Fibroblast of skin of right quadriceps (primary cell): Measurements from ENCODE around the gene NFRKB.
A peak's percentile ranks its signal among the peaks of the same experiment; 100 is the strongest.
"Not testable (repeated sequence)": the region's sequence is repeated elsewhere in the genome, so short reads cannot be mapped to it uniquely, and the experiment has no call there.

Experiments
- DNase-seq: peaks from one replicate; pipeline ENCODE4 v3.0.0-alpha.2; 2013

The NFRKB gene

DNA sequence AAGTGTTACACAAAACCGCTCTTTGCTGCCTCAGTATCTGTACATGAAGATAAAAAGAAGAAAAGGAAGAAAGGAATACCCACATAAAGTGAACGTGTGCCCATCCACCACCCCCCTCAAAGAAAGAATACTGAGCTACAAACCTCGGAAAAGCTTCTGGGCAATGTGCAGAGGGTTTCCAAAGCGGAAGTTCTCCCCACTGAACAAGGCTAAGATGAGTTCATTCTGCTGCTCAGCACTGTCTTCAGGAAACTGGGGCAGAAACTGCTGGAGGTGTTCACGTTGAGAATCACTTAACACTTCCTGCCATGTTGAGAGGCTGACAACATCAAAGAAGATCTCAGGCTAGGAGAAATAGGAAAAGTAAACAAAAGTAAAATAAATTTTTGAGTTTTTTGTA lies 6.9 kb downstream of the NFRKB start:
- no peak for DNase-seq

DNA sequence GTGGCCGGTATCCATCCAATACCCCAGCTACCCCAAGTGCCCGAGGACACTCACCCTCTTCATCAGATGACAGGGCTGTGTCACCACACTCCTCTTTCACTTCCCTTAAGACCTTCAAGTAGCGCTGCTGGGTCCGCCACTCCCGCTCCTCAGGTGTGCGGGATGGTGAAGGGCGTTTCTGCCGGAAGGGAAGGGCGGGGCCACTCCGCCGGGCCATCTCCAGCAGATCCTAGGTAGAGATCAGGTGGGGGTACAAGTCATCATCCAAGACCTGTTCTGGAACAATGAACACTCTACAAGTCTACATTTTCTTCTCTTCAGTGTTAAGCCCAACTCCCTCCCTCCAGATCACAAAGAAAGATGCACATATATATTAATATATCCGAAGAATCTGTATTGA lies 10.0 kb downstream of the NFRKB start:
- no peak for DNase-seq

DNA sequence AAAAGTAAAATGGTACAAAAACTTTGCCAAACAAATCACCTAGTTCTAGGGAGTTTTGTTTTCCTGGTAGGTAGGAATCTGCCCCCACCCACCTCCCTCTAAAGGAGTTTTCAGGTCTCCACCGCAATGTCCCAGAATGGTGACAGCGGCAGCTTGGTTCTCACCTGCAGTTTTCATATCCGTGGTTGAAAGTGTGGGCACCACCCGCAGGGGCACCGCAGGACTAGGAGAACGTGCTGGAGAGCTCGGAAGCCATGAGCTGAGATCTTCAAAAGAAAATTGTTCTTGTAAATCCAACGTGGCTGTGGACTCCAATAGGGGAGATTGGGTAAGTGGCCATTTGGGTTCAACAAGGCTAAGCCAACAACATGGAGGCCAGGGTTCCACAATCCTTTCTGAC lies 10.8 kb downstream of the NFRKB start:
- DNase-seq = no peak

DNA sequence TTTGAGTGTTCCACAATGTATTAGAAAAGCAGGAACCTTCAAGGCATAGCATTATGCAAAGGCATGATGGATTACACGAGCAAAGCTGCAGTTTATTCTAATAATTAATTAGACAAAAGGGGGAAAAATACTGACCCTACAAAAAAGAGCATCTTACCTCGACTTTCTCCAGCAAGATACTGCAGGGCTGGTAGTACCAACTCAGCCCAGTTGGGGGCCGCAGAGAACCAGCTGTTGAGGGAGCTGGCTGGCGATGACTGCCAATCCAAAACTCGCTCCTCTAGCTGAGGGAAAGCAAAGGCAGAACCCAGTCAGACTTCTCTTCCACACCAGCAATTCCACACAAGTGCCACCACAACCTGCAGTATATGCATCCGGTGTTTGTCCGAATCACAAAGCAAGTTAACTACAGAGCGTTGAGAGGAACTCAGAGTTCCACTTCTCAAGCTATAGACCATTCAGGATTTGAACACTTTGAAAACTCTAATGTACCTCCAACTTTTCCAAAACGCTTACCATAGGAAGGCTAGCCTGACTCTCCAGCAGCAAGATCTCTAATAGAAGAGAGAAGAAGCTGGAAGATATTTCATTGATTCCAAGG lies 13.7 kb downstream of the NFRKB start:
- peak; percentile 17 for DNase-seq

DNA sequence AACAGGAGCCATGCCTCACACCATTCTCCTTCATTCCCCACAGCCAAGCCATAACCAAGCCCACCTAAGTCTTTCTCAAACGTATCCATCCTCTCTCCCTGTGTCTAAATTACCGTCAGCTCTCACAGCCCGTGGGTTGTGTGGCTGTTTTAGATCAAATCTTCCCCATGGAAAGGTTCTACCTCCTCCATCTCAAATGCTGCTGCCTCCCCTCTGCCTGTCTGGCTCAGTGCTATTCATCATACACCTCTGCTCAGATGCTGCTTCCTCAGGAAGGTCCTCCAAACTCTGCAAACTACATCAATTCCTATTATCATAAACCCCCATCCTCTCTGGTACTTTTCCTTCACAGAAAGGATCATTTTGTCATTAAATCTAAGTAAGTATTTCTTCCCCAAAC lies 15.1 kb downstream of the NFRKB start:
- no peak for DNase-seq

DNA sequence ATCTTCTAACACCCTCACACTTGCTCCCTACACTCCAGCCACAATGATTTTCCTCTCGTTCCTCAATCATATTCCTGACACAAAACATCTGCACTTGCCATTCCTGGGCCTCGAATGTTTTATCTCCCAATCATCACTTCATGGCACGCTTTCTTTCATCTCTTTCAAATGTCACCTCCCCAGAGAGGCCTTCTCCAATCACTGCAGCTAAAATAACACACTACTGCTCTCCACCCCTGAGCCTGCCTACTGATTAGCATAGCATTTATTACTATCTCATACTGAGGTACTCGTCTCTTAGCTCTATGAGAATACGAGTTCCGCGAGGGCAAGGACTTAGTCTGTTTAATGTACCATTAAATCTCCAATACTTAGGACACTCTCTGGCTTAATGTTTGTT lies 23.5 kb downstream of the NFRKB start:
- no peak for DNase-seq

DNA sequence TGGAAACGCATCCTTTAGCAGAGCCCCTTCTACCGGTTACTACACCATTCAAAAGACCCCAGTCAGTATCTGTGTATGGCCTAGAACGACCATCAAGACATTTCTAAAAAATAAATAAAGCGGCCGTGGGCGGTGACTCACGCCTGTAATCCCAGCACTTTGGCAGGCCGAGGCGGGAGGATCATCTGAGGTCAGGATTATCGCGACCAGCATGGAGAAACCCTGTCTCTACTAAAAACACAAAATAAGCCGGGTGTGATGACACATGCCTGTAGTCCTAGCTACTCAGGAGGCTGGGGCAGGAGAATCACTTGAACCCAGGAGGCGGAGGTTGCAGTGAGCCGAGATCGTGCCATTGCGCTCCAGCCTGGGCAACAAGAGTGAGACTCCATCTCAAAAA lies 26.8 kb downstream of the NFRKB start:
- not testable (repeated sequence) for DNase-seq

DNA sequence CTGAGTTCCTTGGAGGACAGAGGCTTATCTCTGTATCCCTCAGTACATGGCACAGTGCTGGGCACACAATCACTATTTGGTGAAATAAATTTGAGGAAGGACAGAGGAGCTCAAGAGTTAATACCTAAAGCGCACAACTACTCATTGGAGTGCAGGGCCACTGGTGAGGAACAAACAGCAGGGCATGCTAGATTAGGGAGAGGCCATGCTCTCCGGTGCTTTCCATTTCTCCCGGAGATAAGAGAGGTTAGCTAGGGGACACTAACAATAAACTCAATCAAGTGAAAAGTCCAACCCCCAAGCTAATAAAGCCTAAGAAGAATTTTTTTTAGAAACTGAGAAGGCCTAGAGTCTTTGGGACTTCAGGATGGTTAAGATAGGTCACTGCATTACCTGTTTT lies 29.1 kb downstream of the NFRKB start:
- no peak for DNase-seq

DNA sequence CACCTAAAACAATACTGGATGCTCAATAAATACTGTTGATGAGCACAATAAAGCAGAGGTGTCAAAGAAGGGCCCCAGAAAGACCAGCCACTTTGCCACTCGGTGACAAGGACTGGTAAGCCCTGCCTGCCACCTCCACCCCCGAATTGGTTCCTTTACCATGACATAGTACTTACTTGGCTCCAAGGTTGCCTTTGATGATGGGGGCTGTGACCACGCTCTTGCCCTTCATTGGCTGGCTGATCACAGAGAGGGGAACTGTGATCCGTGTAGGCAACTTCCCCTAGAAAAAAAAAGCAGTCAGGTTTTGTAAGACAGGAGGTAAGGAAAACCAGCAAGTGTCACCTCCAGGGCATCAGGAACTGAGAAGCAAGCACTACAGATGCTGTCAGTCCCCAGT lies 29.7 kb downstream of the NFRKB start:
- DNase-seq = no peak

DNA sequence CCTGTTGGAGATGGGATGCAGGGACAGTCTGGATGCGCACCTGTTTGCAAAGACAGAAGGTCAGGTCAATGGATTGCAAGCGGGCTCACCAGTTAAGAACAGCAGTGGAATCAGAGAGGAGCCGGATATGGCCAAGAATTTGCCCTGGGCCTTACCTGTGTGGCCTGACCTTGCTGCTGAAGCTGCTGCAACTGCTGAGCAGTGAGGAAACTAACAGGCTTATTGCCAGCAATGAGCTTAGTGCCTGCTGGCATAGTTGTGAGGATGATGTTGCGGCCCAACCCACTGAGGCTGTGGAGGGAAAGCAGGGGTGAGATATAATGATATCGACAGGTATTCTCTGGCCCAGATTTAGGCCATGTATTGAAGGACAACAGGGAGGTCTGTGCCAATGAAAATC lies 30.6 kb downstream of the NFRKB start:
- no peak for DNase-seq

DNA sequence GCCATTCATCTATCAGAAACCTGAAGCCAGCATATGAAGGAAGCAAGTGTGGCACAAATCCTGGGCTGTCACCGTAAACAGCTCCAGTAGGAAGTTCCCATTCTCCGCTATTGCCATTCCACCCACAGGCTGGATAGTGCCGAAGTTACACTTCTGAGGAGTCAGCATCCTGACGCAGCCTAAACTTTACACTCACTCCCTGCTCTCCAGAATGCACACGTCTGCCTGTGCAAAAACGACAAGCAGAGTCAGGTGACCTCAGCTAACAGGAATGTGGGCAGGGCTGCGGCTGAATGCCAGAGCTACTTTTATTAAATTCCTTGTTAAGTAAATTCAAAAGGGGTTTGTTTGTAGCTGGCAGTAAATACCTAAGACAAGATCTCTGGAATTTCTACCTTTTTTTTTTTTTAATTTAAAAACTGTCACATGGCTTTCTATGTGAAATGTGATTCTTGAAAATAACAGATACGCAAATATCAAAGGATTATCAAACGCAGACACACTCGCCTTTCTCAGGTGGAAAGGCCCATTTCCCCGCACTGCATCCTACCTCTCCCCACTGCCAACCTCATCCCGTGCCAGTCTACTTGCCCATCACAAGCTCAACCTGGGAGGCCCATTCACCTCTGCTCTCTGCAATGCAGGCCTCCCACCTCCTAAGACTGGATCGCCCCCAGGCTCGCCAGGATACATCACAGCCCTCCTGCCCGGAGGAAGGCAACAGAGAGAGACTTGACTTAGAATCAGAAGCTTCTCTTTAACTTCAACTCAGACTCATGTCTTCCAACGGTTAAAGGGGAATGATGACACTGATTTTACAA lies 33.5 kb downstream of the NFRKB start:
- DNase-seq = peak; percentile 97

DNA sequence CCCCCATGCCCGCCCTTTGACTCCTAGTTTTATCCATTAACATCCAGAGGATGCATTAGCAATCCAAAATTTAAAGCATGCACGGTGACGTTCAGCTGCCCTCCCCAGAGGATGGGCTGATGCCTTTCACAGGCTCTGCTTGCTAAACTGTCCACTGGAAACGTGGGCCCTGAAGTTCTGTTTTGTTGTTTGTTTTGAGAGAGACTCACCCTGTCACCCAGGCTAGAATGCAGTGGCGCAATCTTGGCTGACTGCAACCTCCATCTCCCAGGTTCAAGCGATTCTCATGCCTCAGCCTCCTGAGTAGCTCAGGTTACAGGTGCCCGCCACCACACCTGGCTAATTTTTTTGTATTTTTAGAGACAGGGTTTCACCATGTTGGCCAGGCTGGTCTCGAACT lies 39.3 kb downstream of the NFRKB start:
- no peak for DNase-seq

DNA sequence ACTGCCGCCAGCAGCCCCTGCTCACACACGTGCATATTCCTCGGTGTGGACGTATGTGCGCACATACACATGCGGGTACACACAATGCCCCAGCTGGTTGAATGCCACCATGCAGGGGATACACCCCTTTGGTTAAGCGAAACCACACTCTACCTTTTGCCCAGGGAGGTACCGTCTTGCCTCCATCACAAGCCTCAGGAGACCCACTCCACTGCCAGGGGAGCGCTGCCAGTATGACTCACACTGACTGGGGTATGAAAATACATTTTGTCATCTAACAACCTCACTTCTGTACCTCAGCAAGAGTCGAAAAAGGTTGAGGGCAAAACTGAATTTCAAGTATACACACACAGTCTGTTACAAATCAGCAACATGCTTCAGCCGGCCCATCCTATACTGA lies 40.3 kb downstream of the NFRKB start:
- DNase-seq = no peak

DNA sequence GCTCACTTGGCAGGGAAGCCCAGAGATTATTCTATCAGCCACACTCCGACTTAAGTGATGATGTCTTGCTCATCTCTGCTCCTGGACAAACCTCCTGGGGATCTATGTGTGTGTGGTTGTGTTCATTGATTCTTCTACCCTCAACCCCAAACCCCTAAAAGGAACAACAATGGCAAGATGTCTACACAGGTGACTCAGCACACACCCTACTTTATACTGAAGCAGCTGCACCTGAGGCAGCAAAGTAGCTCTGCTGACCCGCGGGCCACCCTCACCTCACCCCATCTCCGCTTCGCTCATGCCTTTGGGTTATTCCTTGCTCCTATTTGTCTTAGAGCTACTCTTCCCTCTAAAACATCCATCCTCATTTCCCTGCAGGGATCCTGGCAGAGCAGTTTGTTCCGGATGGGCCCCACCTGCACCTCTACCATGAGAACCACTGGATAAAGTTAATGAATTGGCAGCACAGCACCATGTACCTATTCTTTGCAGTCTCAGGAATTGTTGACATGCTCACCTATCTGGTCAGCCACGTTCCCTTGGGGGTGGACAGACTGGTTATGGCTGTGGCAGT lies 41.1 kb downstream of the NFRKB start:
- DNase-seq = no peak

DNA sequence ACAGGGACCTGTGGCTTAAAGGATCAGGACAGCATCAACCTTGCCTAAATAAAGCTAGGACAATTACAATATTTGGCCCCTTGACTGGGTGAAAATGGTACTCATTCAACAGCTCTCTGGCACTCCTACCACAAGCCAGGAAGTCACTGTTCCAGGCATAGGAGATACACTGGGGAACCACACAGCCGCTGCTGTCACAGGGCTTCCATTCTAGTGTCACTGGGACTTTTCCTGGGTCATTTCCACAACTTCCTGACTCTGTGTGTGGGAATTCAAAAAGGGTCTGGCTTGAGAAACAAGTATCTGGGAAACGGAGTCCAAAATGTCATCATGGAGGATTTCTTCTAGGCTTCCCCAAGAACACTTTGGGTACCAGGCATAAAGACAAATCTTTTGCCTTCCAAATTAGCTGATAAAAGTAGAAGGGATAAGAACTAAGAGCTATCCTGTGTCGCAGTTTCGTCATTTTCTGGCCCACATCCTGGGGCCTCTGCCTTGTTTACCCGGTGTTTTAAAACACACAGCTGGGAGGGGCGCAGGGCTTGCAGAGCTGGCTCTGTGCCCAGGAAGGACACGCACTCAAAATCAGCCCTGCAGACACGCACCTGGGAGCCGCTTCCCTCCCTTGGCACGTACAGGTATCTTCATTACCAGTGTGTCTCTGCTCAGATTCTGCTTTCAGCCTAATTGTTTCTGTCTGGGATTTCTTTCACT lies 41.7 kb downstream of the NFRKB start:
- no peak for DNase-seq

DNA sequence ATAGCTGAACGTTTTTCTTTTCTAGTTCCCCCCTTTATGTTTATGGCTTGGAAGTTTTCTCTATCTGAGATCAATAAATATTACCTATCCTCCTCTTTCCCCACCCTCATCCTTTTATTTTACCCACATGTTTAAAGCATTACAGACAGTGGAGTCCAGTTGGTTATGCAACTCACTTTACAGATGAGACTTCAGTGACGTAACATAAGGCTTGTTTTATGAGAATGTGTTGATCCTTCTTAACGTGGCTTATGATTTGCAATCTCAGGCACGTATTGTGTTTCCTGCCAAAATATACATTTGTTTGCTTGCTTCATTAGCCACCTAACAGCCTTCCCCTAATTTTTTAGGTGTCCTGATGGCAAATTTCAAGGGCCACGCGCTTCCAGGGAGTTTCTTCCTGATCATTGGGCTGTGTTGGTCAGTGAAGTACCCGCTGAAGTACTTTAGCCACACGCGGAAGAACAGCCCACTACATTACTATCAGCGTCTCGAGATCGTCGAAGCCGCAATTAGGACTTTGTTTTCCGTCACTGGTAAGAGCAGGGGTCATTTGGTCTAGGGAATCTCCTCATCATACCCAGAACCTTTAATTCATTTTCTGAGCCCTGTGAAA lies 43.1 kb downstream of the NFRKB start:
- no peak for DNase-seq

DNA sequence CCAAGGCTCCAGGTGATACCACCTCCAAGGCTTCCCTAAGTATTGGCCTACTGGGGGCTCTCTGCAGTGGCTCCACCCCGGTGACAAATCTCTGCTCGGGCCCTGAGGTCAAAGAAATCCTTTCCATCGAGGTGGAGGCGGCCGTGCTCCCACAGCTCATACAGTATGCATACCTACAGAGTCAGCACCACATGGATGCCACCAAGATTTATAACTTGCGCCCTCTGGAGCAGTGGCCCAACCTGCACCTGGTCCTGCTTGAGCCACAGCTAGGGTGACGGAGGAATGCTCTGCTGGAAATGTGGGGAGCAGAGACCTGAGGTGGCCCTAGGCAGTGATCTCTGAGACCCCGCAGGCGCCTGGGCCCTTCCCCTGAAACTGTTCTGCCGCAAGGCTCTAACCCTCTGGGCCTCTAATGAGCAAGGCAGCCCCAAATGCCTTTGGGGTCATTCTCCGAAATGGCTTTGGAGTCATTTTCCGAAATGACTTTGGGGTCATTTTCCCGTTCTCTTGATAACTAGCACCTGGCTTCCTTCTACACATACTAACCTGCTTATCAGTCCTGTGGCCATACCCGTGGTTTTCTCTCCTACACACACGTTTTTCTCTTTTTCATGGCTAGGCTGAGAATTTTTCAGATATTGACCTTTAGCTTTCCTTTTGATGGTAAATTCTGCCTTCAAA lies 45.8 kb downstream of the NFRKB start:
- DNase-seq = no peak

DNA sequence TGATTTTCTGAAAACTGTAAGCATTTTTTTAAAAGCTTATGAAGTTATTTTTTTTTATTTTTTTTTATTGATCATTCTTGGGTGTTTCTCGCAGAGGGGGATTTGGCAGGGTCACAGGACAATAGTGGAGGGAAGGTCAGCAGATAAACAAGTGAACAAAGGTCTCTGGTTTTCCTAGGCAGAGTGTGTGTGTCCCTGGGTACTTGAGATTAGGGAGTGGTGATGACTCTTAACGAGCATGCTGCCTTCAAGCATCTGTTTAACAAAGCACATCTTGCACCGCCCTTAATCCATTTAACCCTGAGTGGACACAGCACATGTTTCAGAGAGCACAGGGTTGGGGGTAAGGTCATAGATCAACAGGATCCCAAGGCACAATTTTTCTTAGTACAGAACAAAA lies 48.0 kb downstream of the NFRKB start:
- not testable (repeated sequence) for DNase-seq

DNA sequence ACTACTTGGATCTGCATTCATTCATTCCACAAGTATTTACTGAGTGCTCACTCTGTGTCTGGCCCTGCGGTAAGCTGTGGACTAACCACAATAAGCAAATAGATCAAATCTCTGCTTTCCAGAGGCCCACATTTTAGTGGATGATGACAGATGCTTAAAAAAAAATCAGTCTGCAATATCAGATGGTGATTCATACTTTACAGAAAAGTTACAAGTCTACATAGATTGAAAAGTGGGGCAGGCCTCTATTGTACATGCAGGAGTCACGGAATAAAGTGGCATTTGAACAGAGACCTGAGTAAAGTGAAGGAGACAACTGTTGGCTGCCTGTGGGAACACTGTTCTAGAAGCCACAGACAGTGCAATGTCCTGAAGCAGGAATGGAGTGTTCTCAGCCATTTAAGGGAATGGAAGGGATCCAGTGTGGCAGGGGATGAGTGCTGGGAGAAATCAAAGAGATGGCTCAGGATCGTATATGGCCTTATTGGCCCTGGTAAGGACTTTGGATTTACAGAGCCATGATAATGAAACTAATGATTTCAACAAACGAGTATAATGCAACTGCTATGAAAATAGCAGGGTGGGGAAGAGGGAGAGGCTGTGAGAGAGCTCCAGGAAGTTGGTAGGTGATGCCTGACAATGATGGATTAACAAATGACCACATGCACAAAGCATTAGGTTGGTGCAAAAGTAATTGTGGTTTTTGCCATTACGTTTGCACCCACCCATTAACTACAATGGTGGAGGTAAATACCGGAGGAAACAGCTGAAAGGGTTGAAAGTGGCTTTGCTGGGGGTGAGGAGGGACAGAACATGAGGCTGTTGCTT lies 48.7 kb downstream of the NFRKB start:
- peak; percentile 97 for DNase-seq
